ENCODE data around the gene TTC9.

The TTC9 gene

DNA sequence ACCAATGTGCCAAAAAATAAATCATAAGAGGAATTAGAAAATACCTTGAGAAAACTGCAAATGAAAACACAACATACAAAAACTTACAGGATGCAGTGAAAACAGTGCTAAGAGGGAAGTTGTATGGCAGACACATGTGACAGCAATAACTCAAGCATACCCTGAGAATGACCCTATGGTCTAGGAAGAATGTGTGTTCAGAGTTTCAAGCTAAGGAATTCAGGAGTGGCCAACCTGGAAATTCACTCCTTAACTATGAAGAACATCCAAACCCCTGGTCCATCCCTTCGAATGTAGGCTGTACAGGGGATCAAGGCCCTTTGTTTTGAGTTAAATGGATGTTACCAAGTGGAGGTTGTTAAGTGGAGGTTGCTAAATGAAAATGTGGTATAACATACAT lies 16.7 kb upstream of the TTC9 start:
- DNase-seq (ENCODE audit: low read depth) = no peak
- no peak for TF ChIP-seq CTCF (conservative IDR thresholded peaks at IDR 0.05; ENCODE audit: low read depth, low read length)
- no peak overlapping the region for H3K4me3 ChIP-seq (ENCODE audit: low read depth, low read length)

DNA sequence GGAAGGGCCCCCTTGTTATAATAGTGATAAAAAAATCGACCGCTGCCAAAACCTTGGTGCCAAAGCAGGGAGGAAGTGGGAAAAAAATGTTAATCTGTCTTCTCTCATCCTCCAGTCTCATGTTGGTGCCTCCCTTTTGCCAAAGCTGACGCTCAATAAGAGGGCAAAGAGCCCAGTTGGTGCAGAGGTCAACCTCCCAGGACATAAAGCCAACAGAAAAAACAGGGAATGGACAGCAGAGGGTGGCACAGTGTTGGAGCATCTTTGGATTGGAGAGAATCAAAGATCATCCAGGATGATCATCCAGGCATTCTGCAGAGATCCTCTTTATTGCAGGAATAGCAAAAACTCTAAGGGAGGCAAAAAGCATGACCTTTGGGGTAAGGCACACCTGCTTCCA lies 9.8 kb upstream of the TTC9 start:
- no peak for DNase-seq (ENCODE audit: low read depth)
- H3K4me3 ChIP-seq (ENCODE audit: low read depth, low read length) = no peak overlapping the region
- no peak for TF ChIP-seq CTCF (conservative IDR thresholded peaks at IDR 0.05; ENCODE audit: low read depth, low read length)

GRCh38 chr14:70635971-70636595 lies 5.6 kb upstream of the TTC9 start:
- no peak for DNase-seq (ENCODE audit: low read depth)
- TF ChIP-seq CTCF (conservative IDR thresholded peaks at IDR 0.05; ENCODE audit: low read depth, low read length) = no peak
- no peak overlapping the region for H3K4me3 ChIP-seq (ENCODE audit: low read depth, low read length)

- no peak for TF ChIP-seq CTCF (conservative IDR thresholded peaks at IDR 0.05; ENCODE audit: low read depth, low read length)
- no peak overlapping the region for H3K4me3 ChIP-seq (ENCODE audit: low read depth, low read length)
- DNase-seq (ENCODE audit: low read depth) = no peak
These were observed 3.3 kb upstream of the TTC9 start for GRCh38 chr14:70638416-70638815.

- TF ChIP-seq CTCF (conservative IDR thresholded peaks at IDR 0.05; ENCODE audit: low read depth, low read length) = no peak
- peak; percentile 32 for DNase-seq (ENCODE audit: low read depth)
- peak overlapping the region; percentile 56 for H3K4me3 ChIP-seq (ENCODE audit: low read depth, low read length)
These were observed 673 bp upstream of the TTC9 start for GRCh38 chr14:70640938-70641547.

DNA sequence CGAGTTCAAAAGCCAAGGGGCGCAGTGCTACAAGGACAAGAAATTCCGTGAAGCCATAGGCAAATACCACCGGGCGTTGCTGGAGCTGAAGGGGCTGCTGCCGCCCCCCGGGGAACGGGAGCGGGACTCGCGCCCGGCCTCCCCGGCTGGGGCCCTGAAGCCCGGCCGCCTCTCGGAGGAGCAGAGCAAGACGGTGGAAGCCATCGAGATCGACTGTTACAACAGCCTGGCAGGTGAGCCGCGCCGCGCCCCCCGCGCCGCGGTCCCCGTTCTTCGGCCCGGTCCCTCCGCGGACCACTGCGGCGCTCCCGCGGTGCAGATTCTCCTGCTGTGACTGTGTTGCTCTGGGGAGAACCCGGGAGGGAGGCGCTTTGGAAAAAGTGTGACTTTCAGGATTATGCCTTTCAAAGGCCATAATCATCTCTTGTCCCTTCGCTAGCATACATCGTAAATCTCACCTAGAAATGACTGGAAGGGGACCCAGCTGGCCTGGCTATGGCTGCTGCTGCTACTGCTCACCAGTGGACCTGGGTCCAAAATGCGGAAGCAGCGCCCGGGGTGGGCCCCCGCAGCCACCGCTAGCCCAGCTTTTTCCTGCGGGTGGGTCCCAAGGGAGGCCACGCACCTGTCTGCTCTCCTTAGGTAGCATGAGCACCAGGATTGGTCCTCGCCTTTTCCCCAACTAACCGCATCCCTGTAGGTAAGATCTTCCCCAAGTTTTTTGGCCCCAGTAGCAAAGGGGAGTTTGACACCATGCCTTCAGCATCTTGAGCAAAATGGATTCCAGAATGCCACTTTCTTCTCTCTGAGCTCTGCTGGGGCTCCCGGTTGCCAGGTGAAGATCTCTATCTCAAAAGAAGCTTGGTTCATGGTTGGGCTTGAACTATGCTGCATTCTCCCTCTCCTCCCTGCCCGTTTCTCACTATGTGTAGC lies 853 bp downstream of the TTC9 start:
- no peak for TF ChIP-seq CTCF (conservative IDR thresholded peaks at IDR 0.05; ENCODE audit: low read depth, low read length)
- H3K4me3 ChIP-seq (ENCODE audit: low read depth, low read length) = peak overlapping the region; percentile 56
- no peak for DNase-seq (ENCODE audit: low read depth)

All from choroid plexus epithelial cell (primary cell).